ENCODE data around the gene ACACB. TPM values are rescaled to one million over a fixed set of nuclear protein-coding genes. Genes with fewer than 3 reads are reported as not detected.

The ACACB gene
- polyA plus RNA-seq (2012; ENCODE audit: insufficient read depth, insufficient read length, low read depth): 3.0 TPM

DNA sequence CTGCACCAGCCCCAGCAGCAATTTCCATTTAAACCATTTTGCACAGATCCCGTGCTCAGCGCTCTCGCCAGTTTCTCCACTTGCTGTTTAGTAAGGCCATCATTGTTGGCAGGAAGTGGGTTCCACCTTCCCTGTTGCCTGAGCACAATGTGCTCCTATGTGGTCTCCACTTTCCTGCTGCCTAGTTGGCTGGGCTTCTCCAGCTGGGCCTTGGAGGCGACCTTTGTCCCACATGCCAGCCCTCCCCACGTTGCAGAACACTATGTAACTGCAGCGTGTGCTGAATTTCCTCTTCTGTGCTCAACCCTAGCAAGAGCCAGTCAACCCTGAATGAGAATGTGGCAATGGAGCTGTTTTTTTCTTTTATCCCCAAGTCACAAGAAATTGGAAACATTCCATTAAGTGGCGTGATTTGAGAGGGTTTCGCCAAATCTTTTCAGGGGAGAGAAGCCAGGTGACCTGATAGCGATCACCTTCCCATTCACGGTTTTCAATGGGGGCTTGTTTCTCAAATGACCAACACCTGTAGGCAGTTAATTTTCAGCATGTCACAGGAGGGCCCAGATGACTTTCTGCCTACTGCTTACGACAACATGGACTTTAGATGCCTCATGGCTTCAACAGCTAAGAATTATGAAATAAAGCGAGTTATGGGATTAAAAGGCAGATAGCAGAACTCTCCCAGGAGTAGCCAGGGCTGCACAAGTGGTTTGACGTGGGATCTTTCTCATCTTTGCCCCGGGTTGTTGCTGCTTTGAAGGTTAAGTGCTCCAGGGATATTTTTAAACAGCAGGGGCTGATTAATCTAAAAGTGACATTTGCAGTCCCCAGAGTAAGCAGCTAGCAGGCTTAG is at the start of gene ACACB:
Gene ACACB, plus strand, starts transcription at position 830 of the 853 bp plus-strand sequence. CDS start 22,819 bp downstream, outside the sequence.
- peak; percentile 33 for DNase-seq
- H3K36me3 ChIP-seq: no peaks in the 10 kb centered on the region
- H3K9me3 ChIP-seq: no peaks in the 10 kb centered on the region
- TF ChIP-seq, protein P1, sequence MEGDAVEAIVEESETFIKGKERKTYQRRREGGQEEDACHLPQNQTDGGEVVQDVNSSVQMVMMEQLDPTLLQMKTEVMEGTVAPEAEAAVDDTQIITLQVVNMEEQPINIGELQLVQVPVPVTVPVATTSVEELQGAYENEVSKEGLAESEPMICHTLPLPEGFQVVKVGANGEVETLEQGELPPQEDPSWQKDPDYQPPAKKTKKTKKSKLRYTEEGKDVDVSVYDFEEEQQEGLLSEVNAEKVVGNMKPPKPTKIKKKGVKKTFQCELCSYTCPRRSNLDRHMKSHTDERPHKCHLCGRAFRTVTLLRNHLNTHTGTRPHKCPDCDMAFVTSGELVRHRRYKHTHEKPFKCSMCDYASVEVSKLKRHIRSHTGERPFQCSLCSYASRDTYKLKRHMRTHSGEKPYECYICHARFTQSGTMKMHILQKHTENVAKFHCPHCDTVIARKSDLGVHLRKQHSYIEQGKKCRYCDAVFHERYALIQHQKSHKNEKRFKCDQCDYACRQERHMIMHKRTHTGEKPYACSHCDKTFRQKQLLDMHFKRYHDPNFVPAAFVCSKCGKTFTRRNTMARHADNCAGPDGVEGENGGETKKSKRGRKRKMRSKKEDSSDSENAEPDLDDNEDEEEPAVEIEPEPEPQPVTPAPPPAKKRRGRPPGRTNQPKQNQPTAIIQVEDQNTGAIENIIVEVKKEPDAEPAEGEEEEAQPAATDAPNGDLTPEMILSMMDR (IDR thresholded peaks at IDR 0.05; ENCODE audit: low read depth, low read length): no peak
- H3K4me1 ChIP-seq: no peaks in the 10 kb centered on the region; the same call in 1 of the 2 replicates
- H3K27me3 ChIP-seq: no peaks in the 10 kb centered on the region
- H3K4me3 ChIP-seq (ENCODE audit: low read depth, low read length): peak within 1 kb of the TSS; percentile 36

GRCh38 chr12:109069307-109070271 is 46.8 kb upstream of the ACACB start:
- no peak for DNase-seq
- Histone ChIP-seq H3K4me3 (ENCODE audit: low read depth, low read length) (no peak overlapping the region), H3K27me3 (no peaks in the 10 kb centered on the region), H3K36me3 (peaks cover 13% of the 10 kb centered on the region), H3K9me3 (no peaks in the 10 kb centered on the region), H3K4me1 (no peaks in the 10 kb centered on the region)
- TF ChIP-seq, protein P1 (IDR thresholded peaks at IDR 0.05; ENCODE audit: low read depth, low read length): no peak

- peaks cover 12% of the 10 kb centered on the region for H3K36me3 ChIP-seq
- TF ChIP-seq, protein P1 (IDR thresholded peaks at IDR 0.05; ENCODE audit: low read depth, low read length): no peak
- no peaks in the 10 kb centered on the region for H3K27me3 ChIP-seq
- no peak for DNase-seq
- H3K4me1 ChIP-seq: no peaks in the 10 kb centered on the region
- H3K9me3 ChIP-seq: no peaks in the 10 kb centered on the region
- no peak overlapping the region for H3K4me3 ChIP-seq (ENCODE audit: low read depth, low read length)
Measured at GRCh38 chr12:109074866-109075265, 41.5 kb upstream of the ACACB start.

DNA sequence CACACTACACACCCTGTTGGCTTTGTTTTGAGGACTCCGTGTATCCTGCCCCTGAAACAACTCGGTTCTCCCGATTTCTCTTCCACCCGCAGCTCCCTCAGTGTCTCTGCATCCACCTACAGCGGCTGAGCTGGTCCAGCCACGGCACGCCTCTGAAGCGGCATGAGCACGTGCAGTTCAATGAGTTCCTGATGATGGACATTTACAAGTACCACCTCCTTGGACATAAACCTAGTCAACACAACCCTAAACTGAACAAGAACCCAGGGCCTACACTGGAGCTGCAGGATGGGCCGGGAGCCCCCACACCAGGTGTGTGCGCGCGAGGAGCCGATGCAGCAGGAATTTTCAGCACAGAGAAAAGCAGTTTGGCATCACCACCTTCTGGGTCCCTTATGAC is 33.6 kb upstream of the ACACB start:
- H3K9me3 ChIP-seq: no peaks in the 10 kb centered on the region
- no peak for DNase-seq
- TF ChIP-seq, protein P1 (IDR thresholded peaks at IDR 0.05; ENCODE audit: low read depth, low read length): no peak
- H3K4me3 ChIP-seq (ENCODE audit: low read depth, low read length): no peak overlapping the region
- no peaks in the 10 kb centered on the region for H3K27me3 ChIP-seq
- no peaks in the 10 kb centered on the region for H3K4me1 ChIP-seq
- peaks cover 27% of the 10 kb centered on the region for H3K36me3 ChIP-seq

DNA sequence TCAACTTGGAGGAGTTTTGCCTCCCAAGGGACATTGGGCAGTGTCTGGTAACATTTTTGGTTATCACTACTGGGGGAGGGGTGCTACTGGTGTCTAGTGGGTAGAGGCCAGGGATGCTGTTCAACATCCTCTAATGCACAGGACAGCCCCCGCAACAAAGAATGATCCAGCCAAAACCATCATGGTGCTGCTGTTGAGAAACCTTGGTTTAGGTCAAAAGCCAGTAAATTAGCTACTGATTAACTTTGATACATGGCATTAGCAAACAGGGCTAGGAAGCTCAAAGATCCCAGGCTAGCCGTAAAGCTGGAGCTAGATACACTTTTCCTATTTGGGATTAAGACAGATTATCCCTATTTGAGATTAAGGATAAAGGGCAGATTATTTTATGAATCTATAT is 32.0 kb upstream of the ACACB start:
- TF ChIP-seq, protein P1 (IDR thresholded peaks at IDR 0.05; ENCODE audit: low read depth, low read length): no peak
- Histone ChIP-seq H3K36me3 (peaks cover 39% of the 10 kb centered on the region), H3K9me3 (no peaks in the 10 kb centered on the region), H3K4me3 (ENCODE audit: low read depth, low read length) (no peak overlapping the region), H3K4me1 (no peaks in the 10 kb centered on the region), H3K27me3 (no peaks in the 10 kb centered on the region)
- DNase-seq: no peak

All from BE2C (cell line).